ENCODE data around the gene NUP210L.

DNA sequence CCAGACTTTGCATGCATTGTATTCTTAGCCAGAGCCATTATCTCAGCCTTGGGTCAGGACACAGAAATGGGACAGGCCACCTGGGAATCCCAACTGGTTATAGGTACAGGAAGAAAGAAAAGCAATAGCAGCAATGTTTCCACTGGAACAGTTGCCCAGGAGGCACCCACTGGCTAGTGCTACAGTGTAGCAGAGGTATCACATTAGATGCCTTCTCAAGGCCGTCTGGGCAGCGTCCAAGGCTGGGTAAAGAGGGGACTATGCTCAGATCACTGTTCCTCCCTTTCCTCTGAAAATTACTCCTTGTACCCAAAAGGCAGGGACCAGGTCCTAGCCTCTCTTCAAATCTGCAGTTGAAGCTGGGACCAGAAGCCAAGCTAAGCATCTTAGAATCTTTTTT lies 184.5 kb downstream of the NUP210L start:
- TF ChIP-seq, protein P1, sequence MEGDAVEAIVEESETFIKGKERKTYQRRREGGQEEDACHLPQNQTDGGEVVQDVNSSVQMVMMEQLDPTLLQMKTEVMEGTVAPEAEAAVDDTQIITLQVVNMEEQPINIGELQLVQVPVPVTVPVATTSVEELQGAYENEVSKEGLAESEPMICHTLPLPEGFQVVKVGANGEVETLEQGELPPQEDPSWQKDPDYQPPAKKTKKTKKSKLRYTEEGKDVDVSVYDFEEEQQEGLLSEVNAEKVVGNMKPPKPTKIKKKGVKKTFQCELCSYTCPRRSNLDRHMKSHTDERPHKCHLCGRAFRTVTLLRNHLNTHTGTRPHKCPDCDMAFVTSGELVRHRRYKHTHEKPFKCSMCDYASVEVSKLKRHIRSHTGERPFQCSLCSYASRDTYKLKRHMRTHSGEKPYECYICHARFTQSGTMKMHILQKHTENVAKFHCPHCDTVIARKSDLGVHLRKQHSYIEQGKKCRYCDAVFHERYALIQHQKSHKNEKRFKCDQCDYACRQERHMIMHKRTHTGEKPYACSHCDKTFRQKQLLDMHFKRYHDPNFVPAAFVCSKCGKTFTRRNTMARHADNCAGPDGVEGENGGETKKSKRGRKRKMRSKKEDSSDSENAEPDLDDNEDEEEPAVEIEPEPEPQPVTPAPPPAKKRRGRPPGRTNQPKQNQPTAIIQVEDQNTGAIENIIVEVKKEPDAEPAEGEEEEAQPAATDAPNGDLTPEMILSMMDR (IDR thresholded peaks at IDR 0.05; ENCODE audit: insufficient read depth, low read depth, low read length) = no peak
- TF ChIP-seq EZH2 (IDR thresholded peaks at IDR 0.05; ENCODE audit: insufficient read depth, low read length) = no peak
